Neural cell (in vitro differentiated cells): Measurements from ENCODE around the gene SOX13. TPM values are rescaled to one million over a fixed set of nuclear protein-coding genes. Genes with fewer than 3 reads are reported as not detected.

Experiments
- H2AFZ ChIP-seq: fragments of 200-600, 300-800 bp; sonication (generic), shearing (Covaris generic); 2 replicates; pipeline ENCODE4 v1.6.0; 2014; ENCODE audit warnings: low read depth, mild to moderate bottlenecking, antibody characterized with exemption, low read length, moderate library complexity
- H3F3A ChIP-seq: fragments of 200-600 bp; shearing (Covaris generic); 2 replicates; pipeline ENCODE4 v1.6.1; 2016; ENCODE audit warnings: mild to moderate bottlenecking, moderate library complexity, mixed read lengths, antibody characterized with exemption, low read length; ENCODE audit not compliant: insufficient read depth, poor library complexity, severe bottlenecking
- H3K27ac ChIP-seq: fragments of 200-600, 300-800 bp; sonication (generic), shearing (Covaris generic); 2 replicates; pipeline ENCODE4 v1.5.1; 2014; ENCODE audit warnings: mild to moderate bottlenecking, low read length, moderate library complexity
- H3K27me3 ChIP-seq: fragments of 300-800, 200-600 bp; sonication (generic), shearing (Covaris generic); 2 replicates; pipeline ENCODE4 v1.6.0; 2014; ENCODE audit warnings: mild to moderate bottlenecking, low read depth, low read length, moderate library complexity; ENCODE audit not compliant: insufficient read depth
- H3K36me3 ChIP-seq: fragments of 300-800, 200-600 bp; sonication (generic), shearing (Covaris generic); 2 replicates; pipeline ENCODE4 v1.5.1; 2014; ENCODE audit warnings: mild to moderate bottlenecking, antibody characterized with exemption, low read length, moderate library complexity; ENCODE audit not compliant: insufficient read depth
- H3K4me2 ChIP-seq: fragments of 300-800, 200-600 bp; sonication (generic), shearing (Covaris generic); 2 replicates; pipeline ENCODE4 v1.6.0; 2014; ENCODE audit warnings: mild to moderate bottlenecking, low read length
- H3K4me3 ChIP-seq: fragments of 300-800, 200-600 bp; sonication (generic), shearing (Covaris generic); 2 replicates; pipeline ENCODE4 v1.5.1; 2014; ENCODE audit warnings: mild to moderate bottlenecking, low read length, moderate library complexity
- H3K79me2 ChIP-seq: fragments of 200-600 bp; shearing (Covaris generic); replicated peaks from 2 replicates; pipeline ENCODE4 v1.6.0; 2014; ENCODE audit warnings: mild to moderate bottlenecking, low read length, moderate library complexity; ENCODE audit not compliant: insufficient read depth
- H3K9ac ChIP-seq: fragments of 300-800, 200-600 bp; sonication (generic), shearing (Covaris generic); 2 replicates; pipeline ENCODE4 v1.6.1; 2016; ENCODE audit warnings: mild to moderate bottlenecking, low read length, mixed read lengths
- H3K9me2 ChIP-seq: fragments of 200-600 bp; shearing (Covaris generic); 2 replicates; pipeline ENCODE4 v1.6.1; 2016; ENCODE audit warnings: mild to moderate bottlenecking, low read length, mixed read lengths; ENCODE audit not compliant: insufficient read depth
- H3K9me3 ChIP-seq: fragments of 200-600, 300-800 bp; sonication (generic), shearing (Covaris generic); 2 replicates; pipeline ENCODE4 v1.6.1; 2016; ENCODE audit warnings: mild to moderate bottlenecking, mixed run types, low read length, moderate library complexity, mixed read lengths
- H4K20me1 ChIP-seq: fragments of 200-600 bp; shearing (Covaris generic); 2 replicates; pipeline ENCODE4 v1.6.1; 2016; ENCODE audit warnings: mild to moderate bottlenecking, mixed run types; ENCODE audit not compliant: insufficient read depth
- CTCF ChIP-seq: fragments of 450-650 bp; IDR thresholded peaks from 2 replicates; pipeline ENCODE4 v1.5.1; 2014; ENCODE audit warnings: antibody characterized with exemption, mild to moderate bottlenecking, moderate library complexity; ENCODE audit not compliant: poor library complexity, severe bottlenecking
- EP300 ChIP-seq: fragments of 450-650 bp; conservative IDR thresholded peaks from 2 replicates; pipeline ENCODE4 v1.6.1; 2014; ENCODE audit warnings: antibody characterized with exemption, mild to moderate bottlenecking, moderate library complexity; ENCODE audit not compliant: poor library complexity, severe bottlenecking
- EZH2 ChIP-seq: fragments of 200-600, 300-800 bp; shearing (Covaris generic), sonication (generic); IDR thresholded peaks from 2 replicates; pipeline ENCODE4 v1.6.1; 2014; ENCODE audit warnings: antibody characterized with exemption, low read length, borderline replicate concordance, mild to moderate bottlenecking; ENCODE audit not compliant: insufficient read depth, poor library complexity, severe bottlenecking
- MXI1 ChIP-seq: fragments of 450-650 bp; conservative IDR thresholded peaks from 2 replicates; pipeline ENCODE4 v1.6.1; 2014; ENCODE audit warnings: antibody characterized with exemption, mild to moderate bottlenecking; ENCODE audit not compliant: poor library complexity, severe bottlenecking
- POLR2AphosphoS5 ChIP-seq: IDR thresholded peaks from 2 replicates; pipeline ENCODE4 v1.6.1; 2012
- RAD21 ChIP-seq: fragments of 450-650 bp; conservative IDR thresholded peaks from 2 replicates; pipeline ENCODE4 v1.6.1; 2014; ENCODE audit warnings: antibody characterized with exemption, mild to moderate bottlenecking, moderate library complexity
- REST ChIP-seq: IDR thresholded peaks from 2 replicates; pipeline ENCODE4 v1.6.1; 2012; ENCODE audit warnings: borderline replicate concordance
- SMC3 ChIP-seq: fragments of 450-650 bp; conservative IDR thresholded peaks from 2 replicates; pipeline ENCODE4 v1.6.1; 2014; ENCODE audit warnings: antibody characterized with exemption, mild to moderate bottlenecking, moderate library complexity; ENCODE audit not compliant: poor library complexity
- TAF1 ChIP-seq: IDR thresholded peaks from 2 replicates; pipeline ENCODE4 v1.6.1; 2012; ENCODE audit warnings: low read depth
- polyA plus RNA-seq: library from polyadenylated mRNA; depleted of rRNA; stranded (reverse); fragments of >200 nt; gene quantifications from 2 replicates; pipeline ENCODE4 v1.2.3, GENCODE V29; 2014

Gene SOX13
- polyA plus RNA-seq, 1 donor from 2014 or later, result 1.7 TPM

DNA sequence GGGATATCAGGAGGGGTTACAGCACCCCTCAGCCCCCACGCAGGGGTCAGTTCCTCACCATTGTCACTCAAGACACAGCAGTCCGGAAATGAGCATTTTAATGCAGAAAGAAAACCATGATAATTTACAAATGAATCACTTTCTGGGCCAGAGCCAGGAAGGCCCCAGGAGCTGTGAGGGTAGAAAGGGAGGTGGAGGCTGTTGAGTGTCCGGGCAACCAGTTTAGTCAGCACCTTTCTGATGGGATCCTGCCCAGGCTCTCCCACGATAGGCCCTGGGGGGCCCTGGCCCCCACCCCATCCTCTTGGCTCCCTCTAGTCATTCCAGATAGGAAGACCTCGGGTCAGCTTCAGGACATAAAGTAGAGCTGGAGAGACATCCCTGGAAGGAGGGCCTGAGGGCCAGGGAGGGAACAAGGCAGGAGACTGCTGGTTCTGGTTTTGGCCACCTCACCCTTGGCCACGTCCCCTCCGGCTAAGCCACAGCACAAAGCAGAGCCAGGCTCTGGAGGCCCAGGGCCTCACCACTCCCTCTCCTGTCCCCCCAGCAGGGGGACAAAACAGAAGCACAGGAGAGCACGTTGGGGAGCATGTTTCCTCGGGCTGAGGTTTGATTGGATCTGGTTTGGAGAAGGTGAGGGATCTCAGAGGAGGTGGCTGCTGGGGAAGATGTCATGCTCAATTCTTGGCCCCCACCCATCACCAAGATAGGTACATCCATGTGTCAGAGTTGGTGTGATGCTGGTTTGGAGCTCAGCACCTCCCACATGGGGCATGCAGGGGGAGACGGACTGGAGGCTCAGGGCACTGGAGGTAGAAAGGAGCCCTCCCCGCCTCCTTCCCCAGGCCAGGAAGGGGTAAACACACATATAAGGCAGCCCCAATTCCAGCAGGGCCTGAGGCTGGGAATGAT, 58.3 kb downstream of the SOX13 start:
- Histone ChIP-seq H3K4me2 (no peak overlapping the region), H3K27ac (no peak overlapping the region), H3K79me2 (no peaks in the 10 kb centered on the region), H2AFZ (no peak overlapping the region), H4K20me1 (no peaks in the 10 kb centered on the region), H3K27me3 (no peaks in the 10 kb centered on the region), H3F3A (no peaks in the 10 kb centered on the region), H3K9ac (no peak overlapping the region), H3K36me3 (no peaks in the 10 kb centered on the region), H3K9me3 (no peaks in the 10 kb centered on the region), H3K9me2 (no peaks in the 10 kb centered on the region), H3K4me3 (no peak overlapping the region)
- no peak for TF ChIP-seq CTCF
- no peak for TF ChIP-seq TAF1
- TF ChIP-seq MXI1, result no peak
- TF ChIP-seq SMC3, result no peak
- TF ChIP-seq EP300, result no peak
- TF ChIP-seq REST, result no peak
- no peak for TF ChIP-seq EZH2
- no peak for TF ChIP-seq RAD21
- no peak for TF ChIP-seq POLR2AphosphoS5

- no peak overlapping the region for H3K4me2 ChIP-seq
- no peak overlapping the region for H3K27ac ChIP-seq
- H3K9me2 ChIP-seq, result no peaks in the 10 kb centered on the region
- H3K79me2 ChIP-seq, result no peaks in the 10 kb centered on the region
- no peaks in the 10 kb centered on the region for H3K36me3 ChIP-seq
- no peaks in the 10 kb centered on the region for H4K20me1 ChIP-seq
- no peaks in the 10 kb centered on the region for H3K9me3 ChIP-seq
- no peak for TF ChIP-seq RAD21
- H3K27me3 ChIP-seq, result no peaks in the 10 kb centered on the region
- no peak overlapping the region for H3K9ac ChIP-seq
- no peaks in the 10 kb centered on the region for H3F3A ChIP-seq
- H2AFZ ChIP-seq, result no peak overlapping the region
- no peak overlapping the region for H3K4me3 ChIP-seq
Observed at GRCh38 chr1:204131978-204132377, 59.1 kb downstream of the SOX13 start.
